NCI-H1105 treated with DMSO at 0.1 percent for 48 hours (cell line): Measurements from ENCODE around the gene BMP7.
"Not testable (repeated sequence)": the region's sequence is repeated elsewhere in the genome, so short reads cannot be mapped to it uniquely, and the experiment has no call there.

Experiments
- DNase-seq: peaks from one replicate; lab custom pipeline; 2025; lab: John Stamatoyannopoulos, UW

The BMP7 gene

DNA sequence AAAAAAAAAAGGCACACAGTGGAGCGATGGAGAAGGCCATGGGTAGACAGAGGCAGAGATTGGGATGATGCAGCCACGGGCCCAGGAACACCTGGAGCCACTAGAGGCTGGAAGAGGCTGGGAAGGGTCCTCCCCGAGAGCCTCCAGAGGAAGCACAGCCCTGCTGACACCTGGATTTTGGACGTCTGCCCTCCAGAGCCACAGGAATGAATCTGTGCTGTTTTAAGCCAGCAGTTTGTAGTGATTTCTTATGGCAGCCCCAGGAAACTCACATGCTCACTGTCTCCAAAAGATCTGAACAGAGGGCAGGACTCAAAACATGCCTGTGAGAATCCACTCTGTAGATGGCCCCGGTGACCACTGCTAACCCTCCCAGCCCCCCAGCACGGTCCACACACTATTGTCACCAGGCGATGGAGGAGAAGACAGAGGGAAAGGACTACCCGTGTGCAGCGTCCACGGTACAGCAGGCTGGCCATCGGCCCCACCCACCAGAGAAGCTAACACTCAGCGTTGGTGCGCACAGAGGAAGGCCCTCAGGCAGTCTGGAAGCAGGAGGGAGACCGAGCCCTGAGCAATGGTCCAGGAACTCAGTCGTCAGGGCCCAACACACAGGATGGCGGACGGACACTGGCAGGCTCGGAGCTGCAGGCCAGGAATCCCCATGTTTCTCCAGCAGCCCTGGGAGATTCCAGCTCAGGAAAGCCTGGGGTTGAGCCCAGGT, 99.7 kb downstream of the BMP7 start:
- no peak for DNase-seq

DNA sequence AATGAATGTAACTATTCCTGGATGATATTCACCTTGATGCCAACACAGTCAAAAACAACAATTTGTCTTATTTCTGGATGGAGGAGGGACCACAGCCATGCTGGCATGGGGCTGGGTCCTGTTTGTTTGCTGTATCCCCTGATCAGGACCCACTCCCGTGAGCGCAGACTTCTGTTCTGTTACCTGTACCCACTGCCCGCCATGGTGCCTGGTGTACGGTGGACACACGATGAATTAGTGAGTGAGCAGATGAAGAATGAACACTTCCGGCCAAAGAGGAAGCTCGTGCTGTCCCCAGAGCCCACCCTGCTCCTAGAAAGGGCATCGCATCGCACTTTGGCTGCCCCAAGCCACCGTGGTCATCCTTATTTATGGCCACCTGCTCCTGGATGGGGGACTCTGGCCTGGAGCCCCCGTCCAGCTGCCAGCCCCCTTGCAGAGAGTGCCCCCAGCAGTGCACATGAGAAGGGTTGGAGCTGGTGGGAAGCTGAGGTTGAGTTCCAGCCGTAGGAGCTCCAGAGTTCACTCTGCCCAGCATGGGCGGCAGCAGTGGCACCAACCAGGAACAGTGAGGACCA, 100.9 kb downstream of the BMP7 start:
- DNase-seq: no peak

DNA sequence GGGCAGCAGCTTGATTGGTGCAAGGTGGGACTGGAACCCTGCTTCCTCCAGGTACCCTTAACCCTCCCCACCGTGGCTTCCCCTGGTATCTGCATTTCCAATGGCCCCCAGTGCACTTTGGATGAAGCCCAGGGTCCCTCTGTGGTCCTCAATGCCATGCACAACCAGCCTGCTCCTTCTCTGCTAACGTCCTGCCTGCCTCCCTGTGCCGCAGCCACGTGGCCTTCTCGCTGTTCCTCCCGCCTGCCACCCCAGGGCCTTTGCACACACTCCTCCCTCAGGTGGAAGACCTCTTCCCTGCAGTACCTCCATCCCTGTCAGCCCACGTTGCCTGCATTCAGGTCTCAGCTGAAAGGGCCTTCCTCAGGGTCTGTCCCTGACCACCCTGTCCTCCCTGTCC, 101.6 kb downstream of the BMP7 start:
- DNase-seq: no peak

DNA sequence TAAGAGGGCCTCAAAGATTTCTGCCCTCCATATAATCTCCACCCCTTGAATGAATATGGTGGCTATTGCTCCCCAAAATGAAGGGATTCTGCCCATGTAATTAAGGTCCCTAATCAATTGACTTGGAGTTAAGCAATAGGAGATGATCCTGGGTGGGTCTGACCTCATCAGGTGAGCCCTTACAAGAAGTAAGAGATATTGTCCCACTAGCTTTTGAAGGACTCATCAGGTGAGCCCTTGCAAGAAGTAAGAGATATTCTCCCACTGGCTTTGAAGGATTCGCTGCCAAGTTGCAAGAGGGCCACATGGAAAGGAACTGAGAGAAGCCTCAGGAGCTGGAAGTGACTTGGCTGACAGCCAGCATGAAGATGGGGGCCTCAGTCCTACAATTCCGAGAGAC, 103.4 kb downstream of the BMP7 start:
- no peak for DNase-seq

DNA sequence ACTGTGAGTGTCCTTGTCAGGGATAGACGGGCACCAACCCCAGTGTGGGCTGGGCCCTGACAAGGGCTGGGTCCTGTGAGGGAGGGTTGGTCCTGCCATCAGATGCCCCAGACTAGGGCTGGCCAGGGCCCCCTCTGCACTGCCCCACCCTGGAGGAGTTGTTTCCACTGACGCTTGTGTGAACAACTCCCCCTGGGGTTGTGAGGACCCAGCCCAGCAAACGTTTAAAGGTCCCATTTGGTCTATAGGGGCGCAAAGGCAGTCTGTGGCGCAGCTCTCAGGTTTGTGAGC, 104.1 kb downstream of the BMP7 start:
- no peak for DNase-seq

DNA sequence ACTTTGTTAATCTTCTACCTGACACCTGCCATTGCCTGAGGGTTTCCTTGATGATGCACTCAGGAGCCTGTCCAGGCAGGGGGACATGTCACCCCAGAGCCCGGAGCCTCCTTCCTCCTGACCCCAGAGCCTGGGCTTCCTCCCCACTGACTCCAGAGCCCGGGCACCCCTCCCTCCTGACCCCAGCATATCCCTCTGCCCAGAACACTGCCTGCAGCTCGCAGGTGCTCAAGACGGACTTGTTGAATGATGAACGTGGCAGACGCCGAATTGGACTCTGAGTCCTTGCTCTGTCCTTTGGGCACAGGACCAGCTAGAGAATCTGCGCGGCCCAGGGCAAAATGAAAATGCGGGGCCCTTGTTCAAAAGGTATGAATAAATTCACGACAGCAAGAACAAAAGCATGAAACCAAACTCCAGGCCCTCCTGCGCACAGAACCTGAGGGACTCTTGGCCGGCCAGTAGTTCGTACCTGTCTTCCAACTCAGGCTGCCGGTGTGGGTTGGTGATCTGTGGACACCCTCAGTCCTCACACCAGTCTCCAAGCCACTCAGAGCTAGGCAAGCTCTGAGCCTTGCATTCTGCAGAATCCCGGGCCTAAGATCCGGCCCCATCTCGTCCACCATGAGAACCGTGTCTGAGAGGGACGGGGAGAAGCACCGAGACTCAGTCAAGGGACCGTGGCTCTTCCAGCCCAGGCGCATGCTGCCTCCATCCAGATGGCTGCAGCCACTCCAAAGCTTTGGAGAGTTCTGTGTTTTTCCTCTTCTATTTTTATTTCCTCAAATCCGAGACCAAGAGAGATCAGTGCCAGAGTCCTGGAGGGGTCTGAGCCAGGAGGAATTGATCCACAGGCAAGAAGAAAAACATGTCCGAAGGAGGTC, 104.7 kb downstream of the BMP7 start:
- no peak for DNase-seq

DNA sequence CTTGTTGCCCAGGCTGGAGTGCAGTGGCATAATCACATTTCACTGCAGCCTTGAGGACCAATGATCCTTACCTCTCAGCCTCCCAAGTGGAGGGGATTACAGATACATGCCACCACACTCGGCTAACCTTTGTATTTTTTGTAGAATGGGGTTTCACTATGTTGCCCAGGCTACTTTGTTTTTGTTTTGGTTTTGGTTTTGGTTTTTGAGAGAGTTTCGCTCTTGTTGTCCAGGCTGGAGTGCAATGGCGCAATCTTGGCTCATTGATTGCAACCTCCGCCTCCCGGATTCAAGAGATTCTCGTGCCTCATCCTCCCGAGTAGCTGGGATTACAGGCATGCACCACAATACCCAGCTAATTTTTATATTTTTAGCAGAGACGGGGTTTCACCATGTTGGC, 105.5 kb downstream of the BMP7 start:
- DNase-seq: no peak

DNA sequence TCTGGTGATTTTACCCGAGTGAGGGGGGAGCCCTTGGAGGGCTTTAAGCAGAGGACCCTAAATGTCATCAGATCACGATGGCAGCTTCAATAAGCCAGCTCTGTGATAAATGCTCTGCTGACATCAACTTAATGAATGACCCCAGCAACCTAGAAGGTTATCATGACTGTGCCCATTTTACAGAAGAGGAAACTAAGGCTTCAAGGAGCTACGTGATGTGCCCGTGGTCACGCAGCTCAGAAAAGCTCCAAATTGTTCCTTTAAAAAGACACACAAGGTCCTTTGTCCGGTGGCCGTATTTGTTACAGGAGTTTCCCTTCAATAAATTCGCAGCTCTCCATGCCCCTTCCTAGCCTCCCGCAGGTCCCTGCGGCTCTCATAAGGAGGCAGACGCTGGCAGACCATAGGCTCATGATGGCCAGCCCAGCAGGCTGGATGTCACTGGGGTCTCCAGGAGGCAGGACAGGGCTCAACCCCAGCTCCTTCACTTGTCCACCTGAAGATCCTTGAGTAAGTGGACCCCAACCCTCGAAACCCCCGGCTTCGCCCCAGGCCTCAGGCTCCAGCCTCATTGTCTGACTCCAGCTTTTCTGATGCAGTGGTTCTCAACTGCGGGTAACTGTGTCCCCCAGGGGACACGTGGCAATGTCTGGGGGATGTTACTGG, 106.4 kb downstream of the BMP7 start:
- DNase-seq: no peak

DNA sequence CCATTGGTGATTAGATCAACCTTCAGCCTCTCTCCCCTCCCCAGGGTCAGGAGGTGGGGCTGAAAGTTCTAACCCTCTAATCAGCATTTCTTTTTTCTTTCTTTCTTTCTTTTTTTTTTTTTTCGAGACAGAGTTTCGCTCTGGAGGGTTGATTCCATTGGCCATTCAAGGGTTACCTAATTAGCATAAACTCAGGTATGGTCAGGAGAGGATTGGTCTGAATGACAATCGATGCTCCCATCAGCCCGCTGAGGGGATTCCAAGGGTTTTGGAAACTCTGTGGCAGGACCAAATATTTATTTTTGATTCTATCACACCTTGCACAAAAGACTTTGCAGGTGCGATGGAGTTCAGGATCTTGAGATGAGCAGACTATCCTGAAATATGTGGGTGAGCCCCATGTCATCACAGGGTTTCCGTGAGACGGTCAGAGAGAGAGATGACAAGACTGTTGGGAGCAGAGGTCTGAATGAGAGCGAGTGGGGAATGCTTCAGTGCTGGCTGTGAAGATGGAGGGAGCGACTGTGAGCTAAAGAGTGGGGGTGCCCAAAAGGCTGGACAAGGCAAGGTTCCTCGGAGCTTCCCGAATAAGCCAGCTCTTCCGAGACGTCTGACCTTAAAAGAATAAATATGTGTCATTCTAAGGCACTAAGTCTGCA, 107.1 kb downstream of the BMP7 start:
- DNase-seq: no peak

DNA sequence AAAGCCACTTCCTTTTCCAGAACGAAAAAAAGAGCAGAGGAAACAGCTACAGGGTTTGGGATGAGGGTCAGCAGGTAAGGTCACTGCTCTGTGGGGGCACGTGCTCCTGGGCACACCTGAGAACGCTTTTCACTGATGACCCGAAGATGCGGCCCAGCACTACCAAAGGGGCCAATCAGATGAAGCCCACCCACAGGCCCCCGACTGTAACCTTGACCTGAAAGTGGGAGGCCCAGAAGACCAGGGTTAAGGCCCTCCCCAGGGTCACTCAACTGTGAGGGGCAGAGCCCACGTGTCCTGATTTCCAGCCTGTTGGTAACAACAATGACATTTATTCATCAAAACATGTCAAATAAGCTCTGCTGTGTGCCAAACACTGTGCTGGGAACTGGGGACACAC, 108.0 kb downstream of the BMP7 start:
- DNase-seq: no peak

DNA sequence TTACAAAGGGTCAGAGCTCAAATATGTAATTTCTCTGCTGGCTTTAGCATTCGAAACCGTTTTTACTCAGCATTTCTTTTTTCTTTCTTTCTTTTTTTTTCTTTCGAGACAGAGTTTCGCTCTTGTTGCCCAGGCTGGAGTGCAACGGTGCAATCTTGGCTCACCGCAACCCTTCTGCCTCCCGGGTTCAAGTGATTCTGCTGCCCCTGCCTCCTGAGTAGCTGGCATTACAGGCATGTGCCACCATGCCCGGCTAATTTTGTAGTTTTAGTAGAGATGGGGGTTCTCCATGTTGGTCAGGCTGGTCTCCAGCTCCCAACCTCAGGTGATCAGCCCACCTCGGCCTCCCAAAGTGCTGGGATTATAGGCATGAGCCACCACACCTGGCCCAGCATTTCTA, 108.7 kb downstream of the BMP7 start:
- not testable (repeated sequence) for DNase-seq

DNA sequence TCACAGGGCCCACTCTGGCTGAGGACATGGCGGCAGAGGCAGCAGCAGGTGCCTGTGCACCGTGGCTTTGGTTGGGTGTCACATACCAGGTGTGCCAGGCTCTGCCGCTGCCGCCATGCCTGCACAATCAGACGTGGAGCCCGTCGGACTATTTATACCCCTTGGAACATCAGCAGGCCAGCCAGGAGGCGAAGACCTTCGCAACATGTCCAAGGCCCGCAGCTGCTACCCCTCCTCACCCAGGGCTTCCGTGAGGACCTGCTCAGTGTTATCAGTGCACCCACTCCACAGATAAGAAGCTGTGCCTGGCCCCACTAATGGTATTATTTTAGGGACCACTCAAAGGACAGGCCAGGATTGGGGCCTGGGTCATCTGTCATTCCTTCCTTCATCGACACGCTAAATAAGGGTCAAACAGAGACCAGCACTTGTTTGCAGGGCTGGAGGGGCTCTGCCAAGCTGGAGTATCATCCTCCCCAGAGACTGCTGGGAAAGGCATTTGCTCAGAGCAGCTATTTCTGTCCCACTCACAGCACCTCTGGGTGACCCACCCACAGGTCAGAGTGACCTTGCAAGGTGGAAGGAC, 109.2 kb downstream of the BMP7 start:
- no peak for DNase-seq

DNA sequence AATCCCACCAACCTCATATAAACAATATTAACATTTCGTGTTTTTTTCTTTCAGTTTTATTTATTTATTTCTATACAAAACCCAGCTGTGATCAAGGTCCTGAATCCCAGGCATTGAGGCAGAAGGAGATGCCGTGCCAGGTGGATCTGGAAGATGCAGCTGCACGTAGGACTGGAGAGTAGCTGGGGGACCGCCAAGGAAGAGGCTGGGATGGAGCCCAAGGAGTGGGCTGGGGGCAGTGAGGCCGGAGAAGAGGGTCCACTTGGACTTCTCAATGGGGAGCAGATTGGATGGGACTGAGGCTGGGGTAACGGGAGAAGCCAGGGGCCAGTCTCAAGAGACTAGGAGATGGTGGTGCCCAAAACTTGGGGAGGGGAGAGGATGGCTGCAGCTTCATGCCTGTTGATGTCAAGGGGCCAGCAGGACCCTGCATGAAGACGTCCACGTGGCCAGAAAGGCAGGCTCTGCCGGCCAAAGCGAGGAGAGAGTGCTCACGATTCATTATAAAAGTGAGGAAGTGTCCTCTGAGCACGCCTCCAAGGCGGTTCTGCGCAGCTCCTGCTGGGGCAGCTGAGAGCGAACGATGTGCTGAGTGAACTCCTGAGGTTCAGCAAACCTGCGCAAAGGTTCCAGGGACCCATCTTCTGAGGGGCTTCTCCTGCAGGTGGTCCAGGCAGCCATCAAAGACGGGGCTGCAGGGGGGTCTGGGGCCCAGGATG, 110.3 kb downstream of the BMP7 start:
- no peak for DNase-seq

DNA sequence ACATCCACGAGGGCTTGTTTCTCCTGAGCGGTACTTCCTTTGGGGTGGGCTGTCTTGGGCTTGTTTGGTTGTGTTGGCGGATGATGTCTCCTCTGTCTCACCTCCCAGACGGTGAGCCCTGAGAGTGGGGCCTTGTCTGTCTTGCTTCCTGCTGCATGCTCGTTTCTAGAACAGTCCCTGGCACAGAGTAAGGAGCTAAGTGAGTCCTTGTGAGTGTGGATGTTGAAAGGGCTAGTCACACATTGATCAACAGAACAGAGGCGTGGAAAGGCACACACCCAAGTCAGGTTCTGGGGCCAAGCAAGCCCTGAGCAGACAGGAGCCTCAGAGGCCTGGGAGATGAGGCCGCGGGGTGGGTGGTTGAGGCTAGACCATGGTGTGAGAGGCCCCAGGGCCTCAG, 111.0 kb downstream of the BMP7 start:
- no peak for DNase-seq

DNA sequence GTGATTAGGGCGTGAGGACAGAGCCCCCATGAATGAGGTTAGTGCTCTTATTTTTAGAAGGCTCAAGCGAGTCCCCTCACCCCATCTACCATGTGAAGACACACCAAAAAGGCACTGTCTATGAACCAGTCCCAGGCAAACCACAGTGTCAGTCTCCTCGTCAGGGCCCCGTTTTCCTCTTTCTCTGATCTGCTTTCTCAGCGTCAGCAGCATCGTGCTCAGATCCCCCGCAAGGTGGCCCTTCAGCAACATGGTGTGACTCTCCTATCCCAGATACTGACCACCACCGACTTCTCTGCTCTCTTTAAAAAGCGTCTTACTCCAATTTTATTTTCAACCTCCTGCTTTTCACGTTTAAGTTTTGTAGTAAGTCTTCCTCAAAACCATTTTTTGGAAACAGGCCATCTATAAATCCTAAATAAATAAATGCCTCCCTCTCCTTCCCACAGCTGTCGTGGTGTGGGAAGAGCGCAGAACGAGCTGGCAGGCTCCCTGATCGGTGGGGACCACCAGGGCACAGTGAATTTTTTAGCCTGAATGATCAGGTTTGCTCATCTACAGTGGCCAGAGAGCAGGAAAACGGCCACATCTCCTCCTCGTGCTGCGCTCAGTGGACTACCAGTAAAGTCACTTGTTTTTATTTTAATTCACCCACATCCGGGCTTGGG, 113.1 kb downstream of the BMP7 start:
- DNase-seq: no peak

DNA sequence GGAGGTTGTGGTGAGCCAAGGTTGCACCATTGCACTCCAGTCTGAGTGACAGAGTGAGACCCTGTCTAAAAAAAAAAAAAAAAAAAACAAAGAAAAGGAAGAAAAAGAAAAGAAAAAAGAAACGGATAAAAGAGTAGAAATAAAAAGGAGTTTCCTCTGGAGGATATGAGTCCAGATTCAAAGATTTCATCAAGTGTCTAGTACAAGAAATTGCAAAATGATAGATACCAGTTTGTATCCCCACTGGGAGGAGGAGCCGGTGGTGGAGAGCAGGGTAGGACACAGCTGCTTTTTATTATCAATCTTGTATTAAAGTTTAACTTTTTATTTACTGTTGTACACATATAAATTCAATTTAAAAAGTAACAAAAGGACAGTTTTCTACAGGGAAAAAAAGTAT, 113.9 kb downstream of the BMP7 start:
- DNase-seq: no peak

DNA sequence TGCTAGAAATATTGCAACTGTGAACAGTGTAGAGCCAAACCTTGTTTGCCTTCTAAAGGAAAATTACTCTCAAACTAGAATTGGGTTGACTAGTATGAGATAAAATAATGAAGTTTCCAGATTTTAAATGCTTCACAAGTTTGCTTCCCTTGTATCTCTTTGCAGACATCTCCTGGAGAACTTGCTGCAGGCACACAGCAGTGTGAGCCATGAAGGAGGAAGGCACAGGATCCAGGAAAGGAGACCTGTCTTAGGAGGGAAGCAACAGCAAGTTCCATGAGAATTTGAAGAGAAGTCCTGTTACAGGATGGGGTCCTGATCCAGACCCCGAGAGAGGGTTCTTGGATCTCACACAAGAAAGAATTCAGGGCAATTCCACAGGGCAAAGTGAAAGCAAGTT, 115.9 kb downstream of the BMP7 start:
- DNase-seq: no peak

DNA sequence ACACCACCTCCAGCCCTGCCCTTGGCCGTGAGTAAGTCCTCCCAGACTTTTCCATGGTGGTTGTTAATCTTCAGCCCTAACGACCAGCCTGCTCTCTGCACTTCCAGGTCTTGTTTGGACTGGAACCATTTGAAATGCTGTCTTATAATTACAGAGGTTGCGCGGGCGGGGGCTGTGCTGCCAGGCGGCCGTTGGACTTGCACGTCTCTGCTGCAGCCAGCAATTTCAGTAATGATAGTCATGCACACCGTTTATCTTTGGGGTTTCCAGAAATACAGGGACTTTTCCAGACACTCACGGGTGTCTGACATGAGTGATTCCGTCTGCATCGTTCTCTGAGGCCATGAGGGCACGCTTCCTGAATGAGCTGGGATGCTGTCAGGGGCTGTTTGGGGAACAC, 118.2 kb downstream of the BMP7 start:
- DNase-seq: no peak

DNA sequence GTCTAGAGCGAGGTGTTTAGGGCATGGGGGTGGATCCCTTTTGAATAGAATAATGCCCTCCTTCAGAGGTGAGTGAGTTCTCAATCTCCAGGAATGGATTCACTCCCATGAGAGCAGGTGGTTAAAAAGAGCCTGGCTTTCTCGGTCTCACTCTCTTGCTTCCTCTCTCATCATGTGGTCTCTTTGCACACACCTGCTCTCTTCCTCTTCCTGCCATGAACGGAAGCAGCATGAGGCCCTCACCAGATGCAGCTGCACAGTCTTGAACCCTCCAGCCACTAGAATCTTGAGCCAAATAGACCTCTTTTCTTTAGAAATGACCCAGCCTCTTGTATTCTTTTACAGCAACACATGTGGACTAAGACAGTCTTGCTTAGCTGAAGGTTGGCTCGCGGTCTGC, 119.3 kb downstream of the BMP7 start:
- no peak for DNase-seq

DNA sequence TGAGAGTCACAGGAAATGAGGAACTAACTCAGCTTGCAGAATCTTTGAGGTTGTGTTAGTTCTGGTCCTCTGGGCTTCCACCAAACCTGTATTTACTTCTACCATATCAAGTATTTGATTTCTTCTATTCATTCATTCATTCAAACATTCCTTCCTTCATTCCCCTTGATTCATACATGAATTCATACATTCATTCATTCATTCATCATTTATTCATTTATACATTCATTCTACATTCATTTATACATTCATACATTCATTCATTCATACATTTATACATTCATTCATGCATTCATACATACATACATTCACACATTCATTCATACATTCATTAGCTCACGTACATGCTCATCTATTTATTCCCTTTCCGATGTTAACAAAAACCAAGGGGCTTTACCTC, 120.3 kb downstream of the BMP7 start:
- DNase-seq: no peak
